Uterus (tissue), 4 donors: ENCODE results near the gene MYO19. TPM values are rescaled to one million over a fixed set of nuclear protein-coding genes. Genes with fewer than 3 reads are reported as not detected.

ENCODE experiments used
- DNase-seq, 2 donors: peaks; one replicate each; pipeline ENCODE4 v3.0.0-alpha.2; 2019 to 2020
- H3K27ac ChIP-seq, 2 donors: fragments of 200-600 bp; sonication (generic); 1 replicate in 1 of 2; 2 replicates in 1 of 2; pipeline ENCODE4 v1.5.1; 2016 to 2018
- H3K27me3 ChIP-seq, 2 donors: fragments of 200-600 bp; sonication (generic); one replicate each; pipeline ENCODE4 v1.5.1; 2018 to 2019; ENCODE audit warnings: control low read depth in 1 of 2
- H3K36me3 ChIP-seq, 2 donors: fragments of 200-600 bp; sonication (generic); one replicate each; pipeline ENCODE4 v1.5.1; 2019; ENCODE audit warnings: control low read depth in 1 of 2
- H3K4me1 ChIP-seq, 2 donors: fragments of 200-600 bp; sonication (generic); one replicate each; pipeline ENCODE4 v1.5.1; 2018 to 2019; ENCODE audit warnings: control low read depth in 1 of 2
- H3K4me3 ChIP-seq, 2 donors: fragments of 200-600 bp; sonication (generic); 1 replicate in 1 of 2; 2 replicates in 1 of 2; pipeline ENCODE4 v1.5.1; 2018 to 2019; ENCODE audit warnings: mild to moderate bottlenecking in 1 of 2
- H3K9me3 ChIP-seq, 2 donors: fragments of 200-600 bp; sonication (generic); one replicate each; pipeline ENCODE4 v1.5.1; 2019; ENCODE audit warnings: control low read depth in 1 of 2
- CTCF ChIP-seq, 4 experiments: fragments of 200-600 bp in 2 of 4; fragments of 450-650 bp in 2 of 4; sonication (generic) in 2 of 4; IDR thresholded peaks; one replicate each; pipeline ENCODE4 v1.5.1; 2016 to 2019; ENCODE audit warnings: antibody characterized with exemption in 4 of 4, mild to moderate bottlenecking in 2 of 4, moderate library complexity in 1 of 4
- POLR2A ChIP-seq, 2 donors: fragments of 450-650 bp; IDR thresholded peaks; one replicate each; pipeline ENCODE4 v1.6.1; 2016; ENCODE audit warnings: antibody characterized with exemption in 2 of 2, mild to moderate bottlenecking in 1 of 2, moderate library complexity in 1 of 2
- intact Hi-C: fragments of 100-400 bp; cut with DNase I; formaldehyde crosslinking; loops from one replicate; pipeline ENCODE4 v1.15.1; 2023; ENCODE audit warnings: low total_unique reads
- total RNA-seq, 4 donors: library from RNA; depleted of rRNA in 3 of 4; stranded (reverse); fragments of >200 nt in 3 of 4; gene quantifications; one replicate each; pipeline versions ENCODE4 v1.1.0 to v1.2.4, GENCODE V29; 2014 to 2023
- donor health status: DM: yes; HTN: yes; CAD: no.

The MYO19 gene
- total RNA-seq, 4 donors from 2014 or later: 7.9 to 69.7 (median 48.5) TPM

DNA sequence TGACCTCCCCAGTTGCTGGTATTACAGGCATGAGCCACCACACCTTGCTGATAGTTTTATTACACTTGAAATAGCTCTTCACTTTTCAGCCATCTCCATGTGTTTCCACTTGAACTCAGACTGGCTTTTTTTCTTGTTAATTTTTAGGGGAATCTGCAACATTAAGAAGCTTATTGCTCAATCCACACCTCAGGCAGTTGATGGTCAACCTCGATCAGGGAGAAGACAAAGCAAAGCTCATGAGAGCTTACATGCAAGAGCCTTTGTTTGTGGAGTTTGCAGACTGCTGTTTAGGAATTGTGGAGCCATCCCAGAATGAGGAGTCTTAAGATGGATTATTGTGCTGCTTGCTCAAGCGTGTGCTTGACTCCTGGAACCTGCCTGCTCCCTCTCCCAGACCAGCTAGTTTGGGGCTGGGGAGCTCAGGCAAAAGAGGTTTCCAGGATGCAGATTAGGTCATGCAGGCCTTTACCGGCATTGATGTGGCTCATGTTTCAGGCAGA, 39.5 kb downstream of the MYO19 start:
- no peak for DNase-seq

DNA sequence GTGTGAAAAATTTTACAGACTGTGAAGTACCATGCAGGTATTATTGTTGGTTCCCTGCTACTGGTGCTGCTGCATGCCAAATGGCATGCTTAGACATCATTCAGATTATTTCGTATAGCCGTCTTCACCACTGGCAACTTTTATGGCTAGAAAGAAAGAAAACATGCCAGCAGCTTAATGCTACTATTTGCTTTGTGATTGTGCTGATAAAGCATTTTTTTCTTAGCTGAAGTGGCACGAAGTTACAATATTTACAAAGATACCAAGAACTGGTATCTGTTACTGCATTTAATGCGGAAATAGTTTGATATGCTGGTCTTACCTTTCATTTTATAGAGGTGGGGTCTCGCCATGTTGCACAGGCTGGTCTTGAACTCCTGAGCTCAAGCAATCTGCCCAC, 40.0 kb downstream of the MYO19 start:
- TF ChIP-seq POLR2A (IDR thresholded peaks at IDR 0.05) (no peak), CTCF (IDR thresholded peaks at IDR 0.05) (no peak)
- no peak for DNase-seq
- no peaks in the 10 kb centered on the region for H3K36me3 ChIP-seq
- H3K9me3 ChIP-seq: no peaks in the 10 kb centered on the region
- intact Hi-C loops: no loop called here
- no peaks in the 10 kb centered on the region for H3K4me1 ChIP-seq
- H3K27me3 ChIP-seq: no peaks in the 10 kb centered on the region
- H3K27ac ChIP-seq: no peak overlapping the region
- no peak overlapping the region for H3K4me3 ChIP-seq

More for the DNA sequence above, 39.5 kb downstream of the MYO19 start:
- no peak overlapping the region for H3K4me3 ChIP-seq
- H3K27me3 ChIP-seq: no peaks in the 10 kb centered on the region
- H3K27ac ChIP-seq: no peak overlapping the region
- H3K4me1 ChIP-seq: no peaks in the 10 kb centered on the region
- H3K36me3 ChIP-seq: no peaks in the 10 kb centered on the region
- TF ChIP-seq CTCF (IDR thresholded peaks at IDR 0.05) (no peak), POLR2A (IDR thresholded peaks at IDR 0.05) (no peak)
- intact Hi-C loops: no loop called here
- H3K9me3 ChIP-seq: no peaks in the 10 kb centered on the region

DNA sequence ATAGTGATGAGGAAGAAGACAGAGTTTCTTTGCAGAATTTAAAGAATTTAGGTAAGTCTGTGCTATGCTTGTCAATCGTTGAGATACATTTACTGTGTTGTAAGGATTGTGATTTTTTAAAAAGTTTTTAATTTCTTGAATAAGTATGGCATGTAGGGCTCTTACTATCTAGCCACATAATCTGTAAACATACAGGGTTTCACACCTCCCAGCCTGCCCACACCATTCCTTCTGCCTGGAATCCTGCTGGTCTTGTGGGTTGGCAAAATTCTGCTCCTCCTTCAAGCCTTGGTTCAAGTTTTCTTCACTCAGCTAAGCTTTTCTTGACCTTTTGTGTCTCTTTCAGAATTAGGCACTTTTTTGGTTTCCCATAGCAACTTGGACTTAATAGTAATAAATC, 40.7 kb downstream of the MYO19 start:
- Histone ChIP-seq H3K27ac (no peak overlapping the region), H3K36me3 (no peaks in the 10 kb centered on the region), H3K4me1 (no peaks in the 10 kb centered on the region), H3K9me3 (no peaks in the 10 kb centered on the region), H3K4me3 (no peak overlapping the region), H3K27me3 (no peaks in the 10 kb centered on the region)
- intact Hi-C loops: no loop called here
- DNase-seq: no peak
- TF ChIP-seq POLR2A (IDR thresholded peaks at IDR 0.05) (no peak), CTCF (IDR thresholded peaks at IDR 0.05) (no peak)

GRCh38 chr17:36486204-36487194, 48.2 kb downstream of the MYO19 start, which contains the start of gene ZNHIT3:
TSS of gene ZNHIT3 (plus strand) at chr17:36486681. CDS start at chr17:36486700, 19 bp downstream.
- H3K9me3 ChIP-seq: no peaks in the 10 kb centered on the region
- DNase-seq: peak; percentile 89 to 90
- peak within 1 kb of the TSS; percentile 84 to 86 for H3K27ac ChIP-seq
- peaks cover 0 to 9% of the 10 kb centered on the region in 2 donors for H3K4me1 ChIP-seq
- intact Hi-C loops: no loop called here
- peak within 1 kb of the TSS; percentile 71 to 96 for H3K4me3 ChIP-seq
- peak in 1 of 4 experiments; percentile 47 for TF ChIP-seq CTCF (IDR thresholded peaks at IDR 0.05)
- TF ChIP-seq POLR2A (IDR thresholded peaks at IDR 0.05): peak; percentile 57 to 60
- H3K27me3 ChIP-seq: no peaks in the 10 kb centered on the region
- no peaks in the 10 kb centered on the region for H3K36me3 ChIP-seq

DNA sequence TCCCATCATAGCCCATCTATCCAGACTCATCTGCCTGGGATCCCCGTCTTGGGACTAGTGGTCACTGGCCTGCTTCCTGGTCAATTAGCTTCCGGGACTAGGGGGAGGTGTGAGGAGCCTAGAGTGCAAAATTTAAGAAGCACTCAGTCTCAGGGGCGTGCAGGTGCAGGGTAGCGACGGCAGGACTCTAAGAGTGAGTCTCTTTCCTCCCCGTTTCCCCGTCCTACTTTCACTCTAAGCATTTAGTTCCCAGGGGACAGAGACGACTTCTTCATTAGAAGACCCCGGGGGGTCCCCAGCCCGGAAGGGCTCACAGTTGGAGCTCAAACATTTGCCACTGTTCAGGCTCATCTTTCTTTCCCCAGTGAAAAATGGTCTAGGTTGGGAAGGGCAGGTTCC, 48.9 kb downstream of the MYO19 start:
- no peak for DNase-seq
- H3K9me3 ChIP-seq: no peaks in the 10 kb centered on the region
- H3K4me3 ChIP-seq: peak overlapping the region; percentile 71 to 96
- no peaks in the 10 kb centered on the region for H3K36me3 ChIP-seq
- intact Hi-C loops: no loop called here
- H3K4me1 ChIP-seq: peaks cover 0 to 9% of the 10 kb centered on the region in 2 donors
- H3K27ac ChIP-seq: peak overlapping the region; percentile 84 to 86
- no peak for TF ChIP-seq CTCF (IDR thresholded peaks at IDR 0.05)
- TF ChIP-seq POLR2A (IDR thresholded peaks at IDR 0.05): no peak
- no peaks in the 10 kb centered on the region for H3K27me3 ChIP-seq
